HG02840 (cell line): ENCODE measurements around the gene ACAT2.
"Not testable (repeated sequence)": the region's sequence is repeated elsewhere in the genome, so short reads cannot be mapped to it uniquely, and the experiment has no call there.

Experiments
- ATAC-seq: cut with Tn5 transposase; IDR thresholded peaks from one replicate; pipeline ENCODE4 v1.9.1; 2021; ENCODE audit warnings: mild to moderate bottlenecking, moderate library complexity, moderate number of reproducible peaks; ENCODE audit not compliant: unreplicated experiment, low FRiP score

The ACAT2 gene

DNA sequence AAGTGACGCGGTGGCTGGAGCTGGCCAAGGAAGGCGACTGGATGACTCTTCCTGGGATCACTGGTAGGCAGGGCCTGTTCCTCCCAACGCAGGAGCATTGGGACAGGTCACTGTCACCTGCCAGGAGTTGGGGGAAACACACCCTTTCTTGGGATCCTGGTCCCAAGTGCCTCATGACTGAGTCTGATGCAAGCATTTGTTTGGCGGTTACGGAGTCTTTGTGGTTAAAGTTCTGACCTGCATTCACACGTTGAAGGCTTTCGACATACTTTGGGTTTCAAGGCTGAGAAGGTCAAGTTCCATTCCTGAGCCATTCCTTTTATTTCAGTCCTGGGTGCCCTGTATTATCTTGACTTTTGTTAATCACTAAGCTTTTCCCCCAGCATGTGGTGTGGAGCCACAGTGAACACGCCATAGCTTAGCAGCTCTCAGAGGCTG, 44.2 kb downstream of the ACAT2 start:
- no peak for ATAC-seq

DNA sequence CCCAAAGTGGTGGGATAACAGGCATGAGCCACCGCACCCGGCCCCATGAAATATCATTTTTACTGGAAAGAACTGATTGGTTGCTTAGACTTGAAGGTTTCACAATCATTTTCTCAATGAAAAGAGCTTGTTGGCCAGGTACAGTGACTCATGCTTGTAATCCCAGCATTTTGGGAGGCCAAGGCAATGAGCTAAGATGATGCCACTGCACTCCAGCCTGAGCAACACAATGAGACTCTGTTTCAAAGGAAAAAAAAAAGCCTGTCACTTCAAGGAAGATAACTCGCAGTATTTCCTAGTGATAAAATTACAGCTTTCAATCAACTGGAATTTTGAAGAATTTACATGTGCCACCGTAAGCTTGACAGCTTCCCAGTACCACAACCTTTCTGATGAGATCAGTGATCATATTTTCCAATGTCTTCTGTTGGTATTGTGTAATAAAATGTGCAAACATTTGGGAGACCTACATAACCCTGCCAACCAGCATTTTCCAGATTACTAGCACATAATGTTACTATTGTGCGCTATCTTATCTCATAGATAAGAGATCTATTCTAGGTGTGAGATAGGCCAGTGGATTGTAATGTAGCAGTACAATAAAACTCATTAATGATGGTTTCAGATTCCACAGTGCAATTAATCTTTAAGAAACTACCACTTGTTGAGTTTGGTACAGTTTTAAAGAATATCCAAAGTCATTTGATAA, 45.5 kb downstream of the ACAT2 start:
- no peak for ATAC-seq

DNA sequence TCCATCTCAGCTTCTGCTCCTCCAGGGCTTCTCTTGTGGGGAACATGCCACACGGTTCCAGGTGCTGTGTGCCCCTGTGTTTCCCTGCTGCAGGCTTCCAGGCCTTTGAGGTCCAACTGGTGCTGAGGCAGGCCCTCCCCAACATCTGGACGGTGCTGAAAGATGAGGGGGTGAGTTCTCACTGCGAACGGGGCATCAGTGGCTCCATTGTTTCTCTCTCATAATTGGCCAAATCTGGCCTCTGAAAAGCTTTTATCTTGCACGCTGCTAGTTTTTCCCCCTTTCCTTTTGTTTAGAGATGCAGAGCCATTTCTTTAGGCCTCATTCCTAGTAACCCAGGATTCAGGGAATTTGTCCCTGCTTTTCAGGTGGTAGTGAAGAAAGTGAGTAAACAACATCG, 46.8 kb downstream of the ACAT2 start:
- ATAC-seq, result no peak

DNA sequence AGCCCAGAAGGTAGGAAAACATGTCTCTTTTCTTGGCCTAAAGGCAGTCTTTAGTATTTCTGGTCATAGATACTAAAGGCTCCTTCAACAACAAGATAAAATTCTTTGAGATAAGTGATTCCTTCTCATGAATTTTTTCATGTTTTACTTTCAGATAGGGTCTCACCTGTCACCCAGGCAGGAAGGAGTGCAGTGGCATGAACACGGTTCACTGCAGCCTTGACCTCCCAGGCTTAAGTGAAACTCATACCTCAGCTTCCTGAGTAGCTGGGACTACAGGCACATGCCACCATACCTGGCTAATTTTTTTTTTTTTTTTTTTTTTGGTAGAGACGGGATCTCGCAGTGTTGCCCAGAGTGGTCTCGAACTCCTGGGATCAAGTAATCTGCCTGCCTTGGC, 47.3 kb downstream of the ACAT2 start:
- no peak for ATAC-seq

DNA sequence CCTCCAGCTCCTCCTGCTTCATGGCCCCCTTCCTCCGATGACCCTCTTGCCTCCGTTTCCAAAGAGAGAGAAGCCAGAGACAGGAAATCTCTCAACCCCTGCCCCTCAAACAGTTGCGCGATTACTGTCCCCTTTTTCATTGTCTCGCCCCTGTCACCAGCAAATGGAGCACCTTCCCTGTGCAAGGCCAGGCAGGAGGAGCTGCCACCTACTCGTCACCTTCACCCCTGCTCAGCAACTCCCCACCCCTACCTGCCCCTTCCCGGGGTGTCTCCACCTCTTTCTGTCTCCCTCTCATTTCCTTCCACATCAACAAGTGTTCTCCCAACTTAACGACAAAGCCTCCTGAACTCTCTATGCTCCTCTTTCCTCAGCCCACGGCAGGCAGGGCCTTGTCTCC, 51.9 kb downstream of the ACAT2 start:
- ATAC-seq, result no peak

DNA sequence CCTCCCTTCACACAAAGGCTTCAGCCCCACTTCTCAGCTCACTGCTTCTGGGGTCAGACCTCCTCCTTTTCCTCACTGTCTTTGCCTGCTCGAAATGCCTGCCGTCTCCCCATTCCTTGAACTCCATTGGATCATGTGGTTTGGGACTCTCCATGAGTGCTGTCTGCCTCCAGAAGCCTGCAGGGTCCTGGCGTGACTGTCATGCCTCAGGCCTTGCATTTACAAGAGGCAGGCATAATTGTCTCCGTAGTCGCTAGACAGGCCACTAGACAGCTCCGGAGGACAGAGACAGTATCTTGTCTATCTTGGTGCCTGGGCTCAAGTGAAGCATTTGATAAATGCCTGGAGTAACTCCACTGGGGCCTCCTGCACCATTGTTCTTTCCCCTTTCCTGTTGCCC, 53.6 kb downstream of the ACAT2 start:
- no peak for ATAC-seq

DNA sequence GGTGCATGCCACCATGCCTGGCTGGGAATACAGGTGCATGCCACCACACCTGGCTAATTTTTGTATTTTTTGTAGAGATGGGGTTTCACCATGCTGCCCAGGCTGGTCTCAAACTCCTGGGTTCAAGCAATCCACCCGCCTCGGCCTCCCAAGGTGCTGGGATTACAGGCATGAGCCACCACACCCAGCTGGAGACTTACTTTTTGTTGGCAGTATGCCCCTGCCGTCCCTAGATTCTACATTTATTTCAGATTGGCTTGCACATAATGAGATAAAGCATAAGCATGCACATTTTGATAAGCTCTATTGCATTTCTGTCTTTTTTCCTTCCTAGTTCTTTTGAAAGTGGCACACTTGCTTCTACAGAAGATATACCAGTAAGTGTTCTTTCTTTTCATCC, 54.9 kb downstream of the ACAT2 start:
- not testable (repeated sequence) for ATAC-seq

DNA sequence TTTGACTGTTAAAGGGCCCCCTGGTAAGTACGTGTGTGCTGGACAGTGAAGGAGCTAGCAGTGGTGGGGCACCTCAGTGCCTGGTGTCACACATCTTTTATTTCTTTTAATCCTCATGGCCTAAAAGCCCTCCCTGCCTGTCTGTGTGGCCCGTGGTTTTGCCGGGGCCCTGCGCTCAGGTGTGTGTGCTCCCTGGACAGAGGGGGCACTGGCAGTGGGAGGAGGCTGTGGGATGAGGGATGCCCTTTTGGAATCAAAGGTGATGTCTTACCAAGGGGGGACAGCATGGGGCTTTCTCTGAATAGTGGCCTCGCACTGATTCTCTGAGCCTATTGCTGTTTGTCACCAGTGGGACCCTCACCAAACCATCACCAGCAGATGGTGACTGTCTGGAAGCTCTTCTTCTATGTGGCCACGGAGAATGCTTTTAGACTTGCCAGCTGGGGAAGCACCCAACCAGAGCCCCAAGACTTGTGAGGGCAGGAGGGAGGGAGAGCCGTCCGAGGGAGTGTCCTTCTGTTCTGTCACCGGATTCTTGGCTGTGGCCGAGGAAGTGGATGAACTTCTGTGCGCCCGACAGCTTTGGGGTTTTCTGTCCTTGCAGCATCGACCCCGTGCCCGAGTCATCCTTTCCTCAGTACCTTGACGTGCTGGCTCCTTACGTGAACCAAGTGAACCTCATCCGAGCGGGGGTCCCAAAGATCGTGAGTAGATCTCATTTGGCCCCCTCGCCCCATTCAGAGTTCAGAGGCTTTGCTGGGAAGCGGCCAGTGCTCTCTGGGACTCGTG, 56.3 kb downstream of the ACAT2 start:
- no peak for ATAC-seq

DNA sequence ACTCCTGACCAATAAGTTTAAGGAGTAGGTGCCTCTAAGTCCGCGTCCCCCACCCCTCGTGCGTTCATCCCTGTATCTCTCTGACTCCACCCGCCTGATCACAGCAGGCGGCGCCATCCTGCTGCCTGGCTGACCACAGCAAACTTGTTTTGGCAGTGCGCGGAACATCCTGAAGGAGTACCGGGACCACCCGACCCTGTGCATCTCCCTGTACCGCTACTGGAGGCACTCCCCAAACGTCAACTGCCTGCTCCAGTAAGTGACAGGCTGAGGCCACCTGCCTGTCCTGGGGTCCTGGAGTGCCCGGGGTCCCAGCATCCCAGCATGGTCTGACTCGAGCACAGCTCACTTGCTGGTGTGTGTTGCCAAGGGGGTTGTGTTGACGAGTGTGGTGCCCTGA, 57.3 kb downstream of the ACAT2 start:
- ATAC-seq, result no peak

DNA sequence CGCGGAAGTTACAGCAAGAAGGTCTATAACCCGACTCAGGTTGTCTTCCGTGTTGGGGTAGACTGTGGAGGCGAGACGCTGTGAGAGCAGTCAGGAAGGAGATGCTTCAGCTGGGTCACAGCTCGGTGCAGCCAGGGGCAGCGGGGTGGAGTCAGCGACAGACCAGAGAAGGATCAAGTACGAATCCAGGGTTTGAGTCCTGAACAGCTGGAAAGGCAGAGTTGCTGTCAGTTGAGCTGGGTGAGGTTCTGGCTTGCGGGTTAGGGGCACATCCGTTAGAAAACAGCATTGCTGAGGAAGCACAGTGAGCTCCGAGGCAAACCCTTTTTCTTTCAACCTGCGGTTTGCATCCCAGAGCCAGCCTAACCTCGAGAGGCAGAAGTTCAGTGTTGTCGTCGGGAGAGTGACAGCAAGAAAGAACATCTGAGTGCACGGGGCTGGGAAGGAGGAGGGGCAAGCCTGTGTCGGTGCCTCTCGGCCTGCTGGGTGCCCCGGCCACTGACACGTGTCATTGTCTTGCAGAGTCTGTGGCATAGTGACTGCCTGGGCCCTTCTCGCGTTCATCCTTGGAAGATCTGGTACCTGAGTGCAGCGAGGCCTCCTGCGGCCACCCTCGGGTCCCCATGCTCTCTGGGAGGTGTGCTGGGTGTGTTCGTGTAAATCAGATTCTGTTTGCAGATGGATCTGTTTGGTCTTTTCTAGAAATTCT, 58.2 kb downstream of the ACAT2 start:
- ATAC-seq, result no peak

DNA sequence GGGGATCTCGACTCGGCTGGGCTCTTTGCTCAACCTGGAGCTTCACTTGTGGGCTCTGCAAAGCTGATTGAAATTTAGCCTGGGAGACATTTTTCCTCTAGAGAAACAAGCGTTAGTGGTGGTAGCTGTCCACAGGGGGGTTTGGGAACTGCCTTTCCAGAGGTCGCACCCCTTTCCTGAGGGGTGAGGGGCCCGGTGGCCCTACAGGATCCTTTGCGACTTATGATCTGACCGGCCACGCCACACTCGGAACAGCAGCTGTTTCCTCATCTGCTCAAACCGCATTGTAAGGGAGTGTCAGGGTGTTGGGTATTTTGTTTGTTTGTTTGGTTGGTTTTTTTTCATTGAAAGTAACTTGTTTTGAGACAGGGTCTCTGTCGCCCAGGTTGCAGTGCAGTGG, 59.3 kb downstream of the ACAT2 start:
- ATAC-seq, result no peak

DNA sequence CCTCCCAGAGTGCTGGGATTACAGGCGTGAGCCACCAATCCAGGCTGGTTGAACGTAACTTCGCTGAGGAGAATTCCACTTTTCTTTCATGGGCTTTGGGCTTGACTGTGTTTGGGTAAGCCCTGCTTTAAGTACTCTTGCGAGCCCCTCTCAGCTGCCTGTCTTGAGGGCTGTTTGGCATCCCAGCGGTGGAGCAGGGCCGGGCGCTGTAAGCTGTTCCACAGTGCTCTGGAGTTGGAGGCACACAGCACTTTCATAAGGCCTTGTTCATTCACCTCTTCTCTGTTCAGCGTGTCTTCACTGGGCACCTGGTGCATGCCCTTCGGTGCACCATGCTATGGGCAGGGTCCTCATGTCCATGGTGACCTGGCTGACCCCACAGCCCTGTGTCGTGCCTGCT, 59.9 kb downstream of the ACAT2 start:
- ATAC-seq, result no peak

DNA sequence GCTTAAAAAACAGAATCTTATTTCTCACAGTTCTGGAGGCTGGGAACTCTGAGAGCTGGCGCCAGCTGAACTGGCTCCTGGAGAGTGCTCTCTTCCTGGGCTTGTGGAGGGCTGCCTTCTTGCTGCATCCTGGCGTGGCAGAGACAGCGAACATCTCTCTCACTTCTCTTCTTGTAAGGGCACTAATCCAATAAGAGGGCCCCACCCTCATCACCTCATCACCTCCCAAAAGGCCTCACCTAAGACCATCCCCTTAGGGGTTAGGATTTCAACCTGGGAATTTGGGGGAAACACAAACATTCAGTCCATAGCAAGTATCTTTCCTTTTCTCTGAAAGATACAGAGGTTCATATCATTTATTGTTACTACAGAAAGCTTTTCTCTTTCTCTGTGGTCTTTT, 62.1 kb downstream of the ACAT2 start:
- no peak for ATAC-seq

DNA sequence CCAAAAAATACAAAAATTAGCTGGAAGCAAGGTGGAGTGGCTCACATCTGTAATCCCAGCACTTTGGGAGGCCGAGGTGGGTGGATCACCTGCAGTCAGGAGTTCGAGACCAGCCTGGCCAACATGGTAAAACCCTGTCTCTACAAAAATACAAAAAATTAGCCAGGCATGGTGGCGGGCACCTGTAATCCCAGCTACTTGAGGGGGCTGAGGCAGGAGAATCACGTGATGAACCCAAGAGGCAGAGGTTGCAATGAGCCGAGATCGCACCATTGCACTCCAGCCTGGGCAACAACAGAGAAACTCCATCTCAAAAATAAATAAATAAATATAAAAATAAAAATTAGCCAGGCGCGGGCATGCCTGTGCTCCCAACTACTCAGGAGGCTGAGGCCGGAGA, 62.8 kb downstream of the ACAT2 start:
- ATAC-seq, result not testable (repeated sequence)

DNA sequence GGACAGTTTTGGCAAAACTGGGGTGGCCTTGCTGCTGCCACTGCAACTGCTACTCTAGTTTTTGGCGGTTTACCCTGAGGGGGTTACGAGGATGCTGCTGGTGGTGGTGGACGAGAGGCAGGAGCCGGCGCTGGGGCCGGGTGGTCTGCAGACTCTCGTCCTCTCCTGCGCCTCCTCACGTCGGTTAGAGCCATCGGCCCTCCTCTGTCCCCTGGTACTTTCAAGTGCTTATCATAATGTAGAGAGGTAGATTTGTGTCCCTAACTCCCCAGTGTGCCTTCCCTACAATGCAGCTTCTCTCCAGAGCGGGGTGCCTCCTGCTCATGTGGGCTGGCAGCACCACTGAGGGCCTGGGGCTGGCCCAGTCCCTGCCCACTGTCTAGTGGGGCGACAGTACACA, 64.2 kb downstream of the ACAT2 start:
- ATAC-seq, result no peak

DNA sequence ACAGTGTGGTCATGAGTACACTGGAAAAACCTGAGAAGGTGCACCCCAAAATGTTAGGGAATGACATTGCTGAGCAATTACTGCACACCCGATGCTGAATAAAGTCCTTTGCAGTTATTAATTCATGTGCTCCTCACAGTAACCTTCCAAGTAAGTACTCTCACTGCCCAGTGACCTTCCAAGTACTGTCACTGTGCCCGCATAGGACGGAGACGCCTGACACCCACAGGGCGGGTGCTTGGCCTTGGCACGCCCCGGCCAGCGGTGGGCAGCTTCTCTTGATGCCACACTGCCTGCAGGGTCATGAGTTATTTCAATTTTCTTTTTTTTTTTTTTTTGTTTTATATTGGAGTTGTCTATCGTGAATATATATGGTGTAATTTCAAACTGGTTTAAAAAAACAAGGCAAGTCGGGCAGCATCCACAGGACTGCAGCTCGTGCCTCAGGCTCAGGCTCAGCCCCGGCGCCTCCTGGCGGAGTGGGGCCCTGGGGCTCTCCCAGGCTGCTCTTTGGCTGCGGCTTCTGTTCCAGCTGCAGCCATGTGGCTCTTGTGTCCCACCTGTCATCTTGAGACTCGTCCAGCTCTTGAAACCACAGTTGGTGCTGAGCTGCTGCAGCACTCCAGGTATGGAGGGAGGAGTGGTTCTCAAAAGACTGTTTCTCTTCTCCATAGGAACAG, 65.3 kb downstream of the ACAT2 start:
- ATAC-seq, result no peak

DNA sequence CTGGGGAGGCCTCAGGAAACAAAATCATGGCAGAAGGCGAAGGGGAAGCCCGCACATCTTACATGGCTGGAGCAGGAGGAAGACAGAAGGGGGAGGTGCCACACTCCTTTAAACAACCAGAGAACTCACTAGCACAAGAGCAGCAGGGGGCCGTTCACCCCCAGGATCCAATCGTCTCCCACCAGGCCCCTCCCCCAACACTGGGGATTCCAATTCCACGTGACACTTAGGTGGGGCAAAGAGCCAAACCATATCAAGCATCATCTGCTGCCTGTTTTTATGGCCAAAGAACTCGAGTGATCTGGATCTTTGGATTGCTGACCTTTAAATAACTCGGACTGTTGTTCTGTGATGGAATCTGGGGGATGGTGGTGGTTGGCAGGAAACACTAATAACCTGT, 66.2 kb downstream of the ACAT2 start:
- ATAC-seq, result no peak
